ENCODE data around the gene SNIP1.
"Not testable (repeated sequence)": the region's sequence is repeated elsewhere in the genome, so short reads cannot be mapped to it uniquely, and the experiment has no call there.

The SNIP1 gene

GRCh38 chr1:37509181-37509580, 44.9 kb downstream of the SNIP1 start:
- DNase-seq = no peak

- DNase-seq = no peak
Measured at GRCh38 chr1:37506740-37507139, 47.4 kb downstream of the SNIP1 start.

- not testable (repeated sequence) for DNase-seq
Measured at GRCh38 chr1:37502791-37503190, 51.3 kb downstream of the SNIP1 start.

- no peak for DNase-seq
Measured at GRCh38 chr1:37502104-37502503, 52.0 kb downstream of the SNIP1 start.

GRCh38 chr1:37501661-37502060, 52.4 kb downstream of the SNIP1 start:
- no peak for DNase-seq

GRCh38 chr1:37498872-37499617, 55.0 kb downstream of the SNIP1 start:
- peak; percentile 85 for DNase-seq

- DNase-seq = peak; percentile 94
Measured at GRCh38 chr1:37497832-37498231, 56.3 kb downstream of the SNIP1 start.

- DNase-seq = no peak
Measured at GRCh38 chr1:37495875-37496274, 58.2 kb downstream of the SNIP1 start.

- DNase-seq = no peak
Measured at GRCh38 chr1:37493336-37494098, 60.6 kb downstream of the SNIP1 start.

GRCh38 chr1:37487619-37487984, 66.5 kb downstream of the SNIP1 start:
- no peak for DNase-seq

- DNase-seq = peak; percentile 56
Measured at GRCh38 chr1:37486680-37487618, 67.1 kb downstream of the SNIP1 start.

GRCh38 chr1:37485902-37486679, 68.0 kb downstream of the SNIP1 start:
- DNase-seq = no peak
